GM12801 (cell line): Measurements from ENCODE around the gene PJVK.

Experiments
- TF ChIP-seq, protein P1 (sequence below): IDR thresholded peaks from one replicate; pipeline ENCODE4 v1.5.1; 2011; ENCODE audit warnings: control low read depth; ENCODE audit not compliant: insufficient read length; ENCODE audit errors: extremely low read depth

PJVK gene

DNA sequence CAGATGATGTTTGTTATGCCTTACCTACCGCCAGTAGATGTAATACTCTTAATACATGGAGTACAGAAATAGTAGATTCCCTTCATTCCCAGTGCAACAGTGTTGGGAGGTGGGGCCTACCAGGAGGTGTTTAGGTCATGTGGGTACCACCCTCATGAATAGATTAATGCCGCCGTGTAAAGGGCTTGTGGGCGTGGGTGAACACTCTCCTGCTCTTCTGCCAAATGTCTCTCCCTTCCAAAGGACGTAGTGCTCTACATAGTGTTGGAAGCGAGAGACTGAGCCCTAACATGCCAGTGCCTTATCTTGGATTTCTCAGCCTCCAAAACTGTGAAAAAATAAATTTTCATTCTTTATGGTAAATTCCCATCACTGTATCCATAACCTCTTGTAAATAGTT is 59.2 kb downstream of the PJVK start:
- TF ChIP-seq, protein P1, sequence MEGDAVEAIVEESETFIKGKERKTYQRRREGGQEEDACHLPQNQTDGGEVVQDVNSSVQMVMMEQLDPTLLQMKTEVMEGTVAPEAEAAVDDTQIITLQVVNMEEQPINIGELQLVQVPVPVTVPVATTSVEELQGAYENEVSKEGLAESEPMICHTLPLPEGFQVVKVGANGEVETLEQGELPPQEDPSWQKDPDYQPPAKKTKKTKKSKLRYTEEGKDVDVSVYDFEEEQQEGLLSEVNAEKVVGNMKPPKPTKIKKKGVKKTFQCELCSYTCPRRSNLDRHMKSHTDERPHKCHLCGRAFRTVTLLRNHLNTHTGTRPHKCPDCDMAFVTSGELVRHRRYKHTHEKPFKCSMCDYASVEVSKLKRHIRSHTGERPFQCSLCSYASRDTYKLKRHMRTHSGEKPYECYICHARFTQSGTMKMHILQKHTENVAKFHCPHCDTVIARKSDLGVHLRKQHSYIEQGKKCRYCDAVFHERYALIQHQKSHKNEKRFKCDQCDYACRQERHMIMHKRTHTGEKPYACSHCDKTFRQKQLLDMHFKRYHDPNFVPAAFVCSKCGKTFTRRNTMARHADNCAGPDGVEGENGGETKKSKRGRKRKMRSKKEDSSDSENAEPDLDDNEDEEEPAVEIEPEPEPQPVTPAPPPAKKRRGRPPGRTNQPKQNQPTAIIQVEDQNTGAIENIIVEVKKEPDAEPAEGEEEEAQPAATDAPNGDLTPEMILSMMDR, result no peak
